Activated B cell treated with CpG ODN at 0.5 μM for 24 hours (primary cell): ENCODE data around the gene TRUB2. TPM values are rescaled to one million over a fixed set of nuclear protein-coding genes. Genes with fewer than 3 reads are reported as not detected.

Experiments
- ATAC-seq: fragments of 200-7000 bp; cut with Tn5 transposase; one replicate; pipeline ENCODE4 v1.10.0; 2021; ENCODE audit warnings: low read depth, mild to moderate bottlenecking, moderate library complexity
- CTCF ChIA-PET: fragments of 350-600 bp; sonication (Branson Sonifier 250); formaldehyde crosslinking; loops from one replicate; lab custom pipeline; 2021; ENCODE audit warnings: antibody characterized with exemption; lab: Charles Lee
- POLR2A ChIA-PET: fragments of 350-600 bp; sonication (Branson Sonifier 250); formaldehyde crosslinking; loops from one replicate; lab custom pipeline; 2021; ENCODE audit warnings: antibody characterized with exemption; lab: Charles Lee
- DNase-seq: peaks from one replicate; pipeline ENCODE4 v3.0.0; 2022
- H3K27ac Mint-ChIP-seq: one replicate; pipeline ENCODE4 v1.8.0; 2020; ENCODE audit warnings: mixed read lengths
- H3K27me3 Mint-ChIP-seq: one replicate; pipeline ENCODE4 v1.8.0; 2021; ENCODE audit warnings: mixed read lengths
- H3K36me3 Mint-ChIP-seq: one replicate; pipeline ENCODE4 v1.8.0; 2021; ENCODE audit warnings: low read depth, mixed read lengths
- H3K4me1 Mint-ChIP-seq: one replicate; pipeline ENCODE4 v1.8.0; 2021; ENCODE audit warnings: mixed read lengths
- H3K4me3 Mint-ChIP-seq: one replicate; pipeline ENCODE4 v1.8.0; 2020; ENCODE audit warnings: mild to moderate bottlenecking, mixed read lengths
- H3K9me3 Mint-ChIP-seq: one replicate; pipeline ENCODE4 v1.8.0; 2020; ENCODE audit warnings: mixed read lengths
- CTCF ChIP-seq: fragments of 200-600 bp; IDR thresholded peaks from one replicate; pipeline ENCODE4 v1.8.0; 2022; ENCODE audit warnings: antibody characterized with exemption, mild to moderate bottlenecking
- intact Hi-C: fragments of 100-400 bp; cut with micrococcal nuclease; formaldehyde crosslinking; loops from one replicate; pipeline ENCODE4 v1.15.1; 2024
- total RNA-seq: library from RNA; stranded (reverse); gene quantifications from 2 replicates; pipeline ENCODE4 v1.2.3, GENCODE V29; 2022

Gene TRUB2
- total RNA-seq, 1 donor from 2014 or later, result 32.6 TPM

- Mint-ChIP-seq H3K36me3 (no peaks in the 10 kb centered on the region), H3K4me3 (no peak overlapping the region), H3K4me1 (no peaks in the 10 kb centered on the region), H3K9me3 (no peaks in the 10 kb centered on the region), H3K27ac (no peak overlapping the region), H3K27me3 (no peaks in the 10 kb centered on the region)
- no peak for TF ChIP-seq CTCF
- ChIA-PET CTCF (no interaction called here), POLR2A (no interaction called here)
- intact Hi-C loops, result loop anchor here (5.0 kb wide), 3 partner anchors 66 to 631 kb away; no protein-coding TSS in a partner anchor
- DNase-seq (no peak), ATAC-seq (no peak)
These were observed 25.7 kb downstream of the TRUB2 start for GRCh38 chr9:128296340-128297220.

- intact Hi-C loops, result no loop called here
- Mint-ChIP-seq H3K27me3 (no peaks in the 10 kb centered on the region), H3K4me3 (no peak overlapping the region), H3K4me1 (no peaks in the 10 kb centered on the region), H3K27ac (no peak overlapping the region), H3K36me3 (no peaks in the 10 kb centered on the region), H3K9me3 (no peaks in the 10 kb centered on the region)
- ATAC-seq (no peak), DNase-seq (no peak)
- CTCF ChIA-PET, result interaction anchor here (1.5 to 1.9 kb wide), 2 partner anchors 47 to 126 kb away, joined by 4 to 9 read pairs; partner anchors contain the start of gene CERCAM
- POLR2A ChIA-PET, result no interaction called here
- no peak for TF ChIP-seq CTCF
These were observed 28.1 kb downstream of the TRUB2 start for GRCh38 chr9:128294142-128294541.

GRCh38 chr9:128293091-128293490 is 29.2 kb downstream of the TRUB2 start:
- peaks cover 8% of the 10 kb centered on the region for H3K36me3 Mint-ChIP-seq
- DNase-seq, result no peak
- H3K27ac Mint-ChIP-seq, result no peak overlapping the region
- H3K27me3 Mint-ChIP-seq, result no peaks in the 10 kb centered on the region
- H3K9me3 Mint-ChIP-seq, result no peaks in the 10 kb centered on the region
- intact Hi-C loops, result no loop called here
- no peak for ATAC-seq
- no peak overlapping the region for H3K4me3 Mint-ChIP-seq
- ChIA-PET POLR2A (interaction anchor here (0.6 to 0.7 kb wide), 2 partner anchors 16 to 792 kb away, joined by 3 read pairs; no protein-coding TSS in a partner anchor), CTCF (interaction anchor here (1.5 kb wide), 1 partner anchor 69 kb away, joined by 4 read pairs; no protein-coding TSS in a partner anchor)
- no peak for TF ChIP-seq CTCF
- no peaks in the 10 kb centered on the region for H3K4me1 Mint-ChIP-seq

GRCh38 chr9:128292009-128292408 is 30.2 kb downstream of the TRUB2 start:
- no peaks in the 10 kb centered on the region for H3K27me3 Mint-ChIP-seq
- peaks cover 13% of the 10 kb centered on the region for H3K36me3 Mint-ChIP-seq
- CTCF ChIA-PET, result no interaction called here
- POLR2A ChIA-PET, result no interaction called here
- H3K4me1 Mint-ChIP-seq, result no peaks in the 10 kb centered on the region
- no peak for TF ChIP-seq CTCF
- ATAC-seq, result no peak
- H3K9me3 Mint-ChIP-seq, result no peaks in the 10 kb centered on the region
- DNase-seq, result no peak
- intact Hi-C loops, result no loop called here
- no peak overlapping the region for H3K27ac Mint-ChIP-seq
- no peak overlapping the region for H3K4me3 Mint-ChIP-seq

GRCh38 chr9:128288273-128289004 is 33.8 kb downstream of the TRUB2 start:
- CTCF ChIA-PET, result no interaction called here
- no peak for ATAC-seq
- no peaks in the 10 kb centered on the region for H3K9me3 Mint-ChIP-seq
- H3K4me1 Mint-ChIP-seq, result peaks cover 7% of the 10 kb centered on the region
- POLR2A ChIA-PET, result interaction anchor here (0.7 to 0.8 kb wide), 2 partner anchors 25 to 487 kb away, joined by 3 read pairs; no protein-coding TSS in a partner anchor
- H3K4me3 Mint-ChIP-seq, result no peak overlapping the region
- no peak for DNase-seq
- intact Hi-C loops, result no loop called here
- no peak for TF ChIP-seq CTCF
- no peaks in the 10 kb centered on the region for H3K27me3 Mint-ChIP-seq
- peaks cover 17% of the 10 kb centered on the region for H3K36me3 Mint-ChIP-seq
- H3K27ac Mint-ChIP-seq, result no peak overlapping the region
